HG03025 (cell line): ENCODE data around the gene ASPRV1.

Experiments used
- ATAC-seq: cut with Tn5 transposase; IDR thresholded peaks from one replicate; pipeline ENCODE4 v1.9.1; 2021; ENCODE audit warnings: mild to moderate bottlenecking, moderate library complexity; ENCODE audit not compliant: unreplicated experiment, low FRiP score

ASPRV1 gene

GRCh38 chr2:69989441-69990105 lies 28.1 kb upstream of the ASPRV1 start:
- ATAC-seq = no peak

DNA sequence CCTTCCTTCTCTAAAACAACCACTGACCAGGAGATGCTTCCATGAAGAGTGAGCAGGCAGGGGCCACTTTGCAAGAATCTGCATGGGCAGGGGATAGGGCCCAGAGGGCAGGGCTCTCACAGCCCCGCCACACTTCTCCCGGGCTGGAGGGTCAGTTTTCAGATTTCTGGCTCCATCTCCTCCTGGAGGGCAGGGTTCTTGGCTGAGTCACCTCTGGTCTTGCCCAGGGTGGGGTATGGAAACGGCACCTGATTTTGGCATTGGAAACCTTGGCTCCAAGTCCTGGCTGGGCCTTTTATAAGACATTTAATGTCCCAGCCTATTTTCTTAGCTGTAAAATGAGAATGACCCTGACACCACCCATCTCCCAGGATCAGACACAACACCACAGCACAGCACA lies 27.6 kb upstream of the ASPRV1 start:
- no peak for ATAC-seq

DNA sequence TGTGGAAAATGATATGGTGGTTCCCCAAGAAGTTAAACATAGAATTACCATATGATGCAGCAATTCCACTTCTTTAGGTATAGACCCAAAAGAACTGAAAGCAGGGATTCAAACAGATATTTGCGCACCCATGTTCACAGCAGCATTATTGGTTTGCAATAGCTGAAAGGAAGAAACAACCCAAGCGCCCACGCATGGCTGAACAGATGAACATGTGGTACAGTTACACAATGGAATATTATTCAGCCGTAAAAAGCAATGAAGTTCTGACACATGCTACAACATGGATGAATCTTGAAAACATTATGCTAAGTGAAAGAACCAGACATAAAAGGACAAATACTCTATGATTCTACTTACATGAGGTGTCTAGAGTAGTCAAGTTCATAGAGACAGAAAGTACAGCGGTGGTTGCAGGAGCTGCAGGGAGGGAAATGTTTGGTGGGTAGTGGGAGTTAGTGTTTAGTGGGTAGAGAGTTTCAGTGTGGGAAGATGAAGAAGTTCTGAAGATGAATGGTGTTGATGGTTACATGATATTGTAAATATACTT lies 26.7 kb upstream of the ASPRV1 start:
- no peak for ATAC-seq

- no peak for ATAC-seq
These were observed 25.3 kb upstream of the ASPRV1 start for GRCh38 chr2:69986691-69987090.

- ATAC-seq = no peak
These were observed 24.3 kb upstream of the ASPRV1 start for GRCh38 chr2:69985688-69986087.

- no peak for ATAC-seq
These were observed 23.8 kb upstream of the ASPRV1 start for GRCh38 chr2:69985216-69985615.

DNA sequence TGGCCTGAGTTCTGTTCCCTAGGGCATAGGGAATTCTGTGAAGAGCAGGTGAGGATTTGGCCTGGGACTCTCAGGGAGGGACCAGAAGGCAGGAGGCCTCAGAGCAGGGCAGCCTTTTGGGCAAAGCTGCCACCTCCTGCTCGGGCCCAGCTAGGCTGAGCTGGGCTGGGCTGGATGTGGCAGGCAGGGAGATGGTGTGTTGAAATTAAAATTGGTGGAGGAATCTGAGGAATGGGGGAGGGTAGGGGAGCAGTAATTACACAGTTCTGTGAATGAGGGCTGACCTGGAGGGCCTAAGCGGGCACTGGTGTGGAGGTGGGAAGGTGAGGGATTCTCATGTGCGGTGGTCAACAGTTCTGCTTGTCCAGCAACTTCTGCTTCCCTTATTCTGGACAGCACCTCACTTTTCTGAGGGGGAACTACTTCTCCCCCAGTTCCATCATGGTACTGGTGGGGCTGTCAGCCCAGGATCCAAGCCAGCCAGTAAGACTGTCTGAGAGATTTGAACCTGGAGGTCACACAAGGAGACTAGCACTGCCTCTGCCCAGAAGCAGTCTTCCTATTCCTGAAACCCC lies 22.0 kb upstream of the ASPRV1 start:
- no peak for ATAC-seq

- ATAC-seq = no peak
These were observed 18.7 kb upstream of the ASPRV1 start for GRCh38 chr2:69979902-69980807.

DNA sequence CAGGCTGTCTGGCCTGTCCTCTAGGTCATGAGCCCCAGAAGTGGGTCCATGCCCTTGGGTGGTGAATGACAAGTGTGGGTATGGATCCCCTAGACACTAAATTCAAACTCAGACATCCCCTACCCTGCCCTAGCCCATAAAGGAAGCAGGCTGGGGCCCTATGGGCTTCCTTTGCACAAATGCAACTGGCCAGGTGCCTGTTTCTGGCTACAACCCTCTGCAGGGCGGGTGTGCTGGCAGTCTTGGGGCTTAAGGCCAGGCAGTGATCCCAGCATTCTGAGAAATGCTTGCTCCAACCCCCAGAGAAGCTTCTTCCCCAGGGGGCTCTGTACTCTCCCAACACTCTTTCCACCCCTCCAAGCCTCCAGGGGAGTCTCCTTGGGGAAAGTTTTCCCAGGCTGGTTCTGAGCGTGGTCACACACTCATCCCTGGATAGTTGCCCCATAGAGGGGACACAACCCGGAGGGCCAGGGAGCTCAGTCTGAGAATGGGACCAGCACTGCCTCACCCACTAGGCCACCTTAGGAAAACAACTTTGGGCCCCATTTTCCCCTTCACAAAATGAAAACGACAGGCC lies 16.6 kb upstream of the ASPRV1 start:
- no peak for ATAC-seq

- no peak for ATAC-seq
These were observed 15.8 kb upstream of the ASPRV1 start for GRCh38 chr2:69977186-69977585.

DNA sequence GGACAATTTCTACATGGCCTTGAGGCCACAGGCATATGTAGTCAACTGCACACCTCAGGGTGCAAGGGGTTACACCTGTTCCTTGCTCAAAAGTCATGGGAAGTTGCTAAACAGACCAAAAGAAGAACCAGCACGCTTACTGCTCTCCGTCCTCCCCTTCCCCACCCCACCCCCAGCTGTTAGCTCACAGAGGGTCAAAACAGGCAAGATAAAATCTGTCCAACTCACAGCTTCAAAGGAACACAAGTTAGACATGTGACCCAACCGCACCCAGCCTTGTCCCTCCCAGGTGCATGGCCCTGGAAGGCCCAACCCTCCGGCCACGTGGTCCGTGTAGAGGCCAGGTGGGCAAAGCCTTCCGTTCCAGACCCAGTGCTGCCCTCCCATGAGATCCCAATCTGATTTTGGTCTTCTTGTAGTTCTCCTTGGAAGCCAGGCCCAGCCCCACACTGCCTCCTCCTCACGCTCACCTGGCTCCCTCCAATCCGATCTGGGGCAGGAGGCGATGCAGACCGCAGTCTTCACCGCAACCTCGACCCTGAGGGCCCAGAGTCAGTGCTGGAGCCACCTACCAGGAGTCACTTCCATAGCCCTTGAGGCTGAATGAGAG lies 14.5 kb upstream of the ASPRV1 start:
- ATAC-seq = no peak

GRCh38 chr2:69975136-69975852 lies 13.9 kb upstream of the ASPRV1 start:
- no peak for ATAC-seq

DNA sequence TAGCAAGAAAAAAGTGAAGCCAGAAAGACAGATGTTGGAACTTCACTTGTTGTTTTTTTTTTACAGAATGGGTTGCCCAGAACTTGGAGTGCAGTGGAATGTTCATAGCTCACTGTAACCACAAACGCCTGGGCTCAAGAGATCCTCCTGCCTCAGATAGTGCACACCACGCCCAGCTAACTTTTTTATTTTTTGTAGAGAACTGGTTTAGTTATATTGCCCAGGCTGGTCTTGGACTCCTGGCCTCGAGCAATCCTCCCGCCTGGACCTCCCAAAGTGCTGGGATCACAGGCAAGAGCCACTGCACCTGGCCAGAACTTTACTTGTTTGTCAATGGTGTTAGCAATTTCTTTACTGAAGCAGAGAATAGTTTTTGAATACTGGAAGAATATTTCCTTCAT lies 11.9 kb upstream of the ASPRV1 start:
- ATAC-seq = no peak

GRCh38 chr2:69972822-69973221 lies 11.4 kb upstream of the ASPRV1 start:
- no peak for ATAC-seq

DNA sequence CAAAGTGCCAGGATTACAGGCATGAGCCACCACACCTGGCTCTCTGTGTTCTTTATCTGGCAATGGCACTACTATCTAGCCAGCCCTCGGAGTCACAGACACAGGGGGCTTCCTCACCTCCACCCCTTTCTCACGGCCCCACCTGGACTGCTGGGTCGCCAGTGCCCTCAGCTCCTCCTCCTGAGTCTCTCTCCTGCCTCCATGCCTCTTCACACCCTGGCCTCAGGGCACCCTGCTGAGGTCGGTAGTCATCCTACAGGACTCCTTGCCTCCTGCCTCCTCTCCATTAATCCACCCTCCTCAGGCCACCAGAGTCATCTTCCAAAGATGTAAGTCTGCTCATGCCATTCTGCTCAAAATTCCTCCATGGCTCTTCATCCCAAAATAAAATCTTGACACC lies 8.6 kb upstream of the ASPRV1 start:
- ATAC-seq = no peak

- no peak for ATAC-seq
These were observed 7.9 kb upstream of the ASPRV1 start for GRCh38 chr2:69969126-69969983.

DNA sequence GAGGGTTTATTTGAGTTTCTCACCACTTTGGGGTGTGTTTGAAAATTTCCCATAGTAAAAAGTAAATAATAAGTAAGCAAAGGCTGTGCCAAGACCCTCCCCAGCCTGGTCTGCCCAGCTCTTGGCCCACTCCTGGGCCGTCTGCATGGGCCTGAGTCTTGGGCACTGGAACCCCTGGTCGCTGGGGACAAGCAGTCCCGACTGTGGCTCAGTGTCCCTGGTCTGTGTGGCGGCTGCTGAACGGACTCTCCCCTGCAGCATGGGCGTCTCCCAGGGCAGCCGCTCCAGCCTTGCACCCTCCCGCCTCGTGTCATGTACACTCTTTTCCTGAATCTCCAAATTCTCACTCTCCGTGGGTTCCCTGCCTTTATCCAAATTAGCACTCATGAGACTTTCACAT lies 7.2 kb upstream of the ASPRV1 start:
- ATAC-seq = no peak

- no peak for ATAC-seq
These were observed 5.1 kb upstream of the ASPRV1 start for GRCh38 chr2:69966496-69966895.
